Measurements from ENCODE around the gene NALCN.

GRCh38 chr13:101080616-101081015 lies 335.7 kb downstream of the NALCN start:
- TF ChIP-seq CTCF (conservative IDR thresholded peaks at IDR 0.05; ENCODE audit: low read depth, low read length), result no peak
- TF ChIP-seq EZH2 (IDR thresholded peaks at IDR 0.05; ENCODE audit: borderline replicate concordance, low read depth, low read length, poor library complexity, severe bottlenecking), result no peak
